ENCODE data around the gene STK32C.
"Not testable (repeated sequence)": the region's sequence is repeated elsewhere in the genome, so short reads cannot be mapped to it uniquely, and the experiment has no call there.

STK32C gene

DNA sequence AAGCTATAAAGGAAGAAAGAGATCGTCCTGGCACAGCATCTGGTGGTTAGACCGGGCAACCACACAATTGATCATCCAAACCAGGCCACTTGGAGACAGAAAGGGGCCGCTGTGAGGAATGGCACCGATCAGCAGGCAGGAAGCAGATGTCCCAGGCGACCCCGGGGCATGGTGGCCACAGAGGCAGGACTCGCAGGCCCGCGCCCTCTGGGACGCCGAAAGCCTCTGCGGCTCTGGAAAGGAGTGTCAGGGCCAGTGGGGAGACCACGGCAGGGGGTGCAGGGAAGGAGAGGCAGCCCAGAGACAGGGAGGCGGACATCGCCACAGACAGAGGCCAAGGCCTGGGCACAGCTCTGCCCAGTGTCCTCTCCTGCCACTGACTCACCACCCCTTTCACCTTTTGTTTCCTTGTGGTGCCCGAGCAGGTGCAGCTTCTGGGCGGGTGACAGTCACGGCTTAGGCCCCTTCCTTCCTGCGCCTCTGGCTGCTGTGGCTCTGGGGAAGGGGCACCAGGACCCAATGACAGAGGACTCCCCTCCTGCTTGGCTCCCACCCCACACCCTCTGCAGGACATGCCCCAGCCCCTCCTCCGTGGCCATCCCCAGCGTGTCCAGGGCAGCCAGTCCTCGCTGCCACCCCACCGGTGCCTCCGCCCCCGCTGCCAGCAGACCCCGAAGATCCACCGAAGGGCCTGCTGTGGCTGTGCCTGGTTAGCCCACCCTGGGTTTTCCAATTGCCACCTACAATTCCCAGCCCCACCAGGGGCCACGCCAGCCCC, 10.9 kb downstream of the STK32C start:
- TF ChIP-seq, protein P1, sequence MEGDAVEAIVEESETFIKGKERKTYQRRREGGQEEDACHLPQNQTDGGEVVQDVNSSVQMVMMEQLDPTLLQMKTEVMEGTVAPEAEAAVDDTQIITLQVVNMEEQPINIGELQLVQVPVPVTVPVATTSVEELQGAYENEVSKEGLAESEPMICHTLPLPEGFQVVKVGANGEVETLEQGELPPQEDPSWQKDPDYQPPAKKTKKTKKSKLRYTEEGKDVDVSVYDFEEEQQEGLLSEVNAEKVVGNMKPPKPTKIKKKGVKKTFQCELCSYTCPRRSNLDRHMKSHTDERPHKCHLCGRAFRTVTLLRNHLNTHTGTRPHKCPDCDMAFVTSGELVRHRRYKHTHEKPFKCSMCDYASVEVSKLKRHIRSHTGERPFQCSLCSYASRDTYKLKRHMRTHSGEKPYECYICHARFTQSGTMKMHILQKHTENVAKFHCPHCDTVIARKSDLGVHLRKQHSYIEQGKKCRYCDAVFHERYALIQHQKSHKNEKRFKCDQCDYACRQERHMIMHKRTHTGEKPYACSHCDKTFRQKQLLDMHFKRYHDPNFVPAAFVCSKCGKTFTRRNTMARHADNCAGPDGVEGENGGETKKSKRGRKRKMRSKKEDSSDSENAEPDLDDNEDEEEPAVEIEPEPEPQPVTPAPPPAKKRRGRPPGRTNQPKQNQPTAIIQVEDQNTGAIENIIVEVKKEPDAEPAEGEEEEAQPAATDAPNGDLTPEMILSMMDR (IDR thresholded peaks at IDR 0.05; ENCODE audit: insufficient read depth, low read depth, low read length, missing control alignments), result no peak
- DNase-seq (ENCODE audit: low read depth), result no peak
- H3K4me3 ChIP-seq (ENCODE audit: low read length), result no peak overlapping the region

DNA sequence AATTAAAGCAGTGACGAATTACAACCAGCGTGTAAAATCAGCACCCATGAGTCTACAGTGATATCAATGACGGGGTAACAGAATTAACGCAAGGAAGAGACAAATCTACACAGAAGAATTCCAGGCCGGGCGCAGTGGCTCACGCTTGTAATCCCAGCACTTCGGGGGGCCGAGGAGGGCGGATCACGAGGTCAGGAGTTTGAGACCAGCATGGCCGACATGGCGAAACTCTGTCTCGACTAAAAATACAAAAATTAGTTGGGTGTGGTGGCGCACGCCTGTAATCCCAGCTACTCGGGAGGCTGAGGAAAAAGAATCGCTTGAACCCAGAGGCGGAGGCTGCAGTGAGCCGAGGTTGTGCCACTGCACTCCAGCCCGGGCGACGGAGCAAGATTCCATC, 12.3 kb downstream of the STK32C start:
- H3K4me3 ChIP-seq (ENCODE audit: low read length); DNase-seq (ENCODE audit: low read depth): not testable (repeated sequence)

DNA sequence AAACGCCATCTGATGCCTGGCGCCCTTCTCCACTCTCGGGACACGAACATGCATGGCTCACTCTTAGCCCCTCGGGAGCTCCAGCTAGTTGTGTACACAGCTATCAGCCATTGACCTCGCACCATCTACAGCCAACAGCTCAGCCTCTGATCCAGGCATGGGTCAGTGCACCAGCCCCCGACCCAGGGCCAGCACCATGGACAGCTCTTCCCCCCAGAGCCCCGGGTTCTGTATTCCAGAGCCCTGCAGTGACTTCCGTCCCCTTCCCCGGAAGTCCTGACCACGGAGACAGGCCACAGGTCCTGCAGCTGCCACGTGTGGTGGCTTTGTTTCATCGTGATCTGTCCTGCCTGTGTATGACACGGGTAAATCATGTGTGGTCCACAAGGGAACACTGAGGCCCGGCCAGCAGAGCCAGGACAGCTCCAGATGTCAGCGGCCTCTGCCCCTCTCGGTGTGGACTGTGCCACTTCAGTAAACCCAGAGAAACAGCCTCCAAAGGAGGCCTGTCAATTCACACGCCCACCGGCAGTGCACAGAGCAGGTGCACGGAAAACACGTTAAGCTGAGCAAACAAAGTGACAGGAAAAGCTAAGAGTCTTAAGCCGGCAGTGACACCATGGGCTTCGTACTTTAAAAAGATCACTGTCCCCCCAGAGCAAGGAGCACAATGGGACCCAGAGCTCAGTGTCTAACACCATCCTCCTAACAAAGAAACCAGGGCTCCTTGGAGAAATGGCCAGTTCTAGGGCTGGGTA, 13.0 kb downstream of the STK32C start:
- DNase-seq (ENCODE audit: low read depth), result no peak
- TF ChIP-seq, protein P1 (IDR thresholded peaks at IDR 0.05; ENCODE audit: insufficient read depth, low read depth, low read length, missing control alignments), result no peak

DNA sequence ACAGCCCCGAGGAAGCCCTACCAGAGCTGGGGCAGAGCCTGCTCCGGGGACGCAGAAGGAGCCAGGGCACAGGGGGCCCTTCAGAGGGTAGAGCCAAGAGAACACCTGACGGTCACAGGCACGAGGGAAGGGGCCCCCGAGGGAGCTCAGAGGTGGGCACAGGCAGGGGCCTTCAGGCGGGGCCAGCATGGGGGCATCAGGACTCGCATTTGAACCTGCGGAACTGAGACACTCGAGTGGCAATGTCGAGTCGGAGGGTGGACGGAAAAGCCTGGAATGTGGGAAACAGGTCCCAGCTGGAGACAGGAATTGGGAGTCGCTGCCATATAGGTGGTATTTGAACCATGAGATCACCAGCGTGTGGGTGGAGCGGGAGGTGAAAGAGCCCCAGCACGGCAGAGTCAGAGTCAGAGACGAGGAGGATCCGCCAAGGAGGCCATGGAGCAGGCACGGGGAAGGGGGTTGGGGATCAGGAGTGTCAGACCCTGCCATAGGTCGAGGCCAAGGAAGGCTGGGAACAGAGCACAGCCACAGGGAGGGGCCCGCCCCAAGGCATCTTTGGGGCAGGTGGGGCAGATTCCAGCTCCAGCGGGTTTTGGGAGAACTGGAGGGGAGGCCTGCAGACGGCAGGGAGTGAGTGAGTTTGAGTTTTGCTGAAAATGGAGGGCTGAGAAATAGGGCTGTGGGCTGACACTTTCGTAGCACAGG, 13.8 kb downstream of the STK32C start:
- no peak for DNase-seq (ENCODE audit: low read depth)
- TF ChIP-seq, protein P1 (IDR thresholded peaks at IDR 0.05; ENCODE audit: insufficient read depth, low read depth, low read length, missing control alignments), result no peak

More for the DNA sequence above, 13.0 kb downstream of the STK32C start:
- no peak overlapping the region for H3K4me3 ChIP-seq (ENCODE audit: low read length)

DNA sequence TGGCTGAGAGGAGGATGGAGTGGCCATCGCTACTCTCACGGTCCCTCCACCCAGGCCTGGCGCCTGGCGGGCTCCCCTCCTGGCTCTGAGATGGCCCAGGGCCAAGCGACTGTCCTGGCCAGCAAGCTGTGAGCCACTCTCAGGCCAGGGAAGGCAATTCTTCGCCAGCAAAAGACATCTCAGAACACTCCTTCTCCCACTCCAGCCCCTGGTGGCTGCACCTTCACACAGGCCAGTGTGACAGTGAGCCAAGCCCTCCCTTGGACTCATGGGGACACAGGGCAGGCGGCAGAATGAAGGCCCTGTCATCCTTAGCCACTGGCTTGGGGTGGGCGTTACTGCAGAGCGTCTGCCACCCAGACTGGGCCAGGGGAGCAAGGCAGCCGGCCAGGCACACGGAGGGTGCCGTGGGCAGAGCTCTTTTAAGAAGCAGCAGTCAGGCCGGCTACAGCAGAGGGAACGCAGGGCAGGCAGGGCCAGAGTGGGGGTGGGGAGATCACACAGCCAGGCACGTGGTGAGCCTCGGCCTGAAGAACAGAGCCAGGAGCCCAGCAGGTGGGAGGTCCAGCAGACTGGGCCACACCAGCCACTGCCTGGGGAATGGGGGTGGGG, 14.4 kb downstream of the STK32C start:
- H3K4me3 ChIP-seq (ENCODE audit: low read length), result no peak overlapping the region
- no peak for DNase-seq (ENCODE audit: low read depth)
- TF ChIP-seq, protein P1 (IDR thresholded peaks at IDR 0.05; ENCODE audit: insufficient read depth, low read depth, low read length, missing control alignments), result no peak

More for the DNA sequence above, 13.8 kb downstream of the STK32C start:
- no peak overlapping the region for H3K4me3 ChIP-seq (ENCODE audit: low read length)

DNA sequence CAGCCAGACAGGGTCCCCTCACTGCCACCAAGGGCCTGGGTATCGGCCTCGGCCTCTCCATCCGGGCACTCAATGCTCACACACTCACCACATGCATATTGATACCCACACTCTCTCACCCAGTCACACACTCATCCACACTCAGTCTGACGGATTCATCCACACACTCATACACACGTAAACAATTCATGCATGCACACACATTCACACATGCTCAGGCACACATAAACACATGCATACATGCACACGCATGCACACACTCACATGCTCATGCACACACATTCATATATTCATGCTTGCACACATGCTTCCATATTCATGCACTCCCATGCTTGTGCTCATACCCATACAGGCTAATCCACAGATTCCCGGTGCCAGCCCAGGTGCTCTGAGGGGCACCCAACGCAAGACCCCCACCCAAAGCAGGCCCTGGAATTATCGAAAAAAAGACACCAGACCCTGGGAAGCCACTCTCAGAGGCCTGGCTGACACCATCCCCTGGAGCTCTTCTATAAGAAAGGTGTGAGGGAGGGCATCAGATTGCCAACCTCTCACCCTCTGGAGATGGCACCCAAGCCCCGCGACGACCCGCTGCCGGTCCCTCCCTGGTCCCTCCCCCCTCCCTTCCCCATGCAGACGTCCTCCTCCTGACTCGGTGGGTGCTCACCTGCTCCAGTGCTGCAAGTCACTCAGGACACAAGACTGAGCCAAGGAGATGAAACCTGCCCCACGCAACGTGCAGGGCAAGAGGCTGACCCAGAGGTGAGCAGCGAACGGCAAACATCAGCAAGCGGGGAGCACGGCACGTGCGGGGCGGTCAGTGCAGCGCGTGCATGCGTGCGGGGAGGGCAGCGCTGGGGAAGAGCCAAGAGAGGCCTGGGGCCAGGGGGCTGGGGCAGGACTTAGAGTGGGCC, 15.2 kb downstream of the STK32C start:
- TF ChIP-seq, protein P1 (IDR thresholded peaks at IDR 0.05; ENCODE audit: insufficient read depth, low read depth, low read length, missing control alignments), result no peak
- no peak overlapping the region for H3K4me3 ChIP-seq (ENCODE audit: low read length)
- DNase-seq (ENCODE audit: low read depth), result no peak
